Endothelial cell (in vitro differentiated cells): ENCODE measurements around the gene GPR101. TPM values are rescaled to one million over a fixed set of nuclear protein-coding genes. Genes with fewer than 3 reads are reported as not detected.

ENCODE experiments used
- DNase-seq: peaks from one replicate; pipeline ENCODE4 v3.0.0; 2021; ENCODE audit warnings: low spot score
- H3K27ac Mint-ChIP-seq: one replicate; pipeline ENCODE4 v1.8.0; 2021; ENCODE audit warnings: mixed read lengths, inconsistent platforms; ENCODE audit not compliant: unreplicated experiment
- H3K27me3 Mint-ChIP-seq: one replicate; pipeline ENCODE4 v1.8.0; 2021; ENCODE audit warnings: mild to moderate bottlenecking, moderate library complexity, mixed read lengths, inconsistent platforms; ENCODE audit not compliant: unreplicated experiment
- H3K36me3 Mint-ChIP-seq: one replicate; pipeline ENCODE4 v1.8.0; 2021; ENCODE audit warnings: mild to moderate bottlenecking, low read depth, mixed read lengths, inconsistent platforms; ENCODE audit not compliant: unreplicated experiment
- H3K4me1 Mint-ChIP-seq: one replicate; pipeline ENCODE4 v1.8.0; 2021; ENCODE audit warnings: mild to moderate bottlenecking, mixed read lengths, inconsistent platforms; ENCODE audit not compliant: unreplicated experiment
- H3K4me3 Mint-ChIP-seq: one replicate; pipeline ENCODE4 v1.8.0; 2021; ENCODE audit warnings: mild to moderate bottlenecking, mixed read lengths, inconsistent platforms; ENCODE audit not compliant: unreplicated experiment
- H3K9me3 Mint-ChIP-seq: one replicate; pipeline ENCODE4 v1.8.0; 2021; ENCODE audit warnings: mixed read lengths, inconsistent platforms; ENCODE audit not compliant: unreplicated experiment
- CTCF ChIP-seq: fragments of 200-600 bp; sonication (generic); IDR thresholded peaks from one replicate; pipeline ENCODE4 v1.5.0; 2021; ENCODE audit warnings: antibody characterized with exemption; ENCODE audit not compliant: unreplicated experiment
- long read RNA-seq: library from polyadenylated mRNA; unstranded; transcript quantifications from one replicate; pipeline ENCODE4 v2.0.0, GENCODE V29; 2020; ENCODE audit not compliant: unreplicated experiment
- total RNA-seq: library from RNA; stranded (reverse); fragmentation: NEBNext Ultra II Directional; extraction: Animal tissue kit (Norgen Biotek cat#: 25700); gene quantifications from one replicate; pipeline ENCODE4 v1.2.1, GENCODE V29; 2021; ENCODE audit not compliant: unreplicated experiment

GPR101 gene
- total RNA-seq, result not detected
- long read RNA-seq, result 0 reads

DNA sequence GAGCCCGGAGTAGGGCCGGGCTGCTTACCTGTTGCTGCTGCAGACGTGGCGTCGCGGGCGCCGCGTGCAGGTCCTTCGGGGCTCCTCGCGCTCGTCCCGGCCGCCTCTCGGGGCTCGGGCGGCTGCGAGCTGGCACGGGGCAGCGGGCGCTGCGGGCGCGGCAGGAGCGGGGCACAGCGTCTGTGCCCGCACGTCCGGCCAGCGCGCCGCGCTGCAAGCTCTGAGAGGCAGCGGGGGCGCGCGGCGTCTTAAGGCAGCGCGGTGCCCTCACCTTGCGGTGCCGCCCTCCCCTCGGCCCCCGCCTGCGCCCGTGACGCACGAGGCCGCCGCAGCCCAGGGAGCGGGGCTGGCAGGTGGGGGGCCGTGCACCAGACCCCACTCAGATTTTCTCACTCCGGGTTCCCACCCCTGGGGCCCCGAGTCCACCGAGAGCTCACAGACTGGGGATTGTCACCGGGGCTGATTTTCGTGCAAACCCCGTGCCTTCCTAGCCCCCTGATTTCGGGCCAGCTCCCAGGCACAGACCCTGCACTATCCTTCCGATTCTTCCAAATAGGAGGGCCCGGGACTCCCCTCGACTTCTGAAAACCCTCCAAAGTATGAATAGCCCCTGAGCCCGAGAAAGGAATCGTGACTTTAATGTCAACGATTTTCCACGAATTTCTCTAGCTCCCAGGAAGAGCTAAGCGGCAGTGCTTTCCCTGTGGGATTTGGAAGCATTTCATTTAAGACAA, at the start of gene GPR101:
GPR101 (minus strand) TSS at position 222 of the 734 bp plus-strand sequence. CDS start 2,321 bp downstream, outside the sequence.
- TF ChIP-seq CTCF, result no peak
- no peak within 1 kb of the TSS for H3K27ac Mint-ChIP-seq
- peaks cover 5% of the 10 kb centered on the region for H3K9me3 Mint-ChIP-seq
- peaks cover 16% of the 10 kb centered on the region for H3K27me3 Mint-ChIP-seq
- H3K4me1 Mint-ChIP-seq, result peaks cover 7% of the 10 kb centered on the region
- H3K36me3 Mint-ChIP-seq, result no peaks in the 10 kb centered on the region
- DNase-seq, result no peak
- no peak within 1 kb of the TSS for H3K4me3 Mint-ChIP-seq

- H3K27me3 Mint-ChIP-seq, result no peaks in the 10 kb centered on the region
- H3K4me3 Mint-ChIP-seq, result no peak overlapping the region
- no peak overlapping the region for H3K27ac Mint-ChIP-seq
- DNase-seq, result no peak
- no peaks in the 10 kb centered on the region for H3K4me1 Mint-ChIP-seq
- H3K36me3 Mint-ChIP-seq, result no peaks in the 10 kb centered on the region
- H3K9me3 Mint-ChIP-seq, result no peaks in the 10 kb centered on the region
- TF ChIP-seq CTCF, result no peak
Observed at GRCh38 chrX:137081239-137081638, 47.4 kb upstream of the GPR101 start.

GRCh38 chrX:137072396-137072795, 38.6 kb upstream of the GPR101 start:
- no peaks in the 10 kb centered on the region for H3K9me3 Mint-ChIP-seq
- DNase-seq, result no peak
- no peak overlapping the region for H3K27ac Mint-ChIP-seq
- H3K27me3 Mint-ChIP-seq, result peaks cover 2% of the 10 kb centered on the region
- no peaks in the 10 kb centered on the region for H3K4me1 Mint-ChIP-seq
- H3K36me3 Mint-ChIP-seq, result no peaks in the 10 kb centered on the region
- TF ChIP-seq CTCF, result no peak
- no peak overlapping the region for H3K4me3 Mint-ChIP-seq

- Mint-ChIP-seq H3K4me3 (no peak overlapping the region), H3K36me3 (no peaks in the 10 kb centered on the region), H3K9me3 (no peaks in the 10 kb centered on the region), H3K27me3 (peaks cover 2% of the 10 kb centered on the region), H3K4me1 (no peaks in the 10 kb centered on the region), H3K27ac (no peak overlapping the region)
- TF ChIP-seq CTCF, result no peak
- no peak for DNase-seq
Observed at GRCh38 chrX:137071596-137071995, 37.8 kb upstream of the GPR101 start.

- H3K36me3 Mint-ChIP-seq, result no peaks in the 10 kb centered on the region
- H3K4me1 Mint-ChIP-seq, result no peaks in the 10 kb centered on the region
- H3K27me3 Mint-ChIP-seq, result peaks cover 2% of the 10 kb centered on the region
- H3K4me3 Mint-ChIP-seq, result no peak overlapping the region
- no peak overlapping the region for H3K27ac Mint-ChIP-seq
- no peaks in the 10 kb centered on the region for H3K9me3 Mint-ChIP-seq
- DNase-seq, result no peak
- TF ChIP-seq CTCF, result no peak
Observed at GRCh38 chrX:137067147-137067546, 33.4 kb upstream of the GPR101 start.
